Neuronal stem cell (in vitro differentiated cells): ENCODE results near the gene RGSL1.

Experiments used
- DNase-seq: peaks from one replicate; pipeline ENCODE4 v3.0.0-alpha.2; 2013; ENCODE audit warnings: low spot score
- H2AFZ ChIP-seq: one replicate; pipeline ENCODE4 v1.6.1; 2013; ENCODE audit warnings: mild to moderate bottlenecking, low read length, inconsistent platforms
- H2AK5ac ChIP-seq: 2 replicates; pipeline ENCODE4 v1.6.1; 2013; ENCODE audit warnings: low read depth, mild to moderate bottlenecking, inconsistent platforms, low read length, moderate library complexity, mixed read lengths
- H2BK120ac ChIP-seq: 2 replicates; pipeline ENCODE4 v1.6.1; 2013; ENCODE audit warnings: low read depth, mild to moderate bottlenecking, inconsistent platforms, low read length, moderate library complexity, mixed read lengths
- H2BK12ac ChIP-seq: one replicate; pipeline ENCODE4 v1.6.1; 2013; ENCODE audit warnings: low read length, inconsistent platforms
- H2BK15ac ChIP-seq: 2 replicates; pipeline ENCODE4 v1.6.1; 2013; ENCODE audit warnings: mild to moderate bottlenecking, low read length, inconsistent platforms, mixed read lengths
- H2BK5ac ChIP-seq: one replicate; pipeline ENCODE4 v1.6.1; 2013; ENCODE audit warnings: inconsistent platforms, mild to moderate bottlenecking, low read length, moderate library complexity
- H3K14ac ChIP-seq: one replicate; pipeline ENCODE4 v1.6.1; 2013; ENCODE audit warnings: low read length, inconsistent platforms
- H3K18ac ChIP-seq: 2 replicates; pipeline ENCODE4 v1.6.1; 2013; ENCODE audit warnings: low read length, inconsistent platforms
- H3K23ac ChIP-seq: 2 replicates; pipeline ENCODE4 v1.6.1; 2013; ENCODE audit warnings: low read depth, mild to moderate bottlenecking, mixed read lengths, low read length, inconsistent platforms; ENCODE audit not compliant: poor library complexity
- H3K27ac ChIP-seq: replicated peaks from 3 replicates; pipeline ENCODE4 v1.5.1; 2013; ENCODE audit warnings: low read length, inconsistent platforms
- H3K27me3 ChIP-seq, 3 experiments: 2 replicates each; pipeline ENCODE4 v1.6.1; 2013; ENCODE audit warnings: low read length in 3 of 3, mild to moderate bottlenecking in 2 of 3, inconsistent platforms in 1 of 3, low read depth in 1 of 3, mixed read lengths in 1 of 3, moderate library complexity in 1 of 3; ENCODE audit not compliant: control insufficient read depth in 3 of 3, insufficient read depth in 3 of 3
- H3K36me3 ChIP-seq, 2 donors: replicated peaks in 1 of 2; 2 replicates each; pipeline ENCODE4 v1.6.1; 2013; ENCODE audit warnings: low read length in 2 of 2; ENCODE audit not compliant: control insufficient read depth in 2 of 2, insufficient read depth in 2 of 2
- H3K4ac ChIP-seq: 2 replicates; pipeline ENCODE4 v1.6.1; 2013; ENCODE audit warnings: inconsistent platforms, mild to moderate bottlenecking, low read length, moderate library complexity
- H3K4me1 ChIP-seq, 2 donors: 1 replicate in 1 of 2; 2 replicates in 1 of 2; pipeline ENCODE4 v1.6.1; 2013; ENCODE audit warnings: low read length in 2 of 2, low read depth in 1 of 2; ENCODE audit not compliant: control insufficient read depth in 2 of 2, insufficient read depth in 1 of 2
- H3K4me2 ChIP-seq: one replicate; pipeline ENCODE4 v1.6.1; 2013; ENCODE audit warnings: mild to moderate bottlenecking, low read length, inconsistent platforms; ENCODE audit not compliant: insufficient read depth, poor library complexity, severe bottlenecking
- H3K4me3 ChIP-seq, 2 donors: 2 replicates each; pipeline ENCODE4 v1.5.1; 2013; ENCODE audit warnings: low read length in 2 of 2, mild to moderate bottlenecking in 2 of 2, inconsistent platforms in 1 of 2, moderate library complexity in 1 of 2
- H3K79me1 ChIP-seq: one replicate; pipeline ENCODE4 v1.6.1; 2013; ENCODE audit warnings: low read depth, mild to moderate bottlenecking, inconsistent platforms, low read length, moderate library complexity
- H3K9ac ChIP-seq: one replicate; pipeline ENCODE4 v1.6.1; 2013; ENCODE audit warnings: mild to moderate bottlenecking, low read depth, low read length, inconsistent platforms; ENCODE audit not compliant: poor library complexity
- H3K9me3 ChIP-seq, 2 donors: replicated peaks in 1 of 2; 2 replicates each; pipeline versions ENCODE3 to v1.6.1; 2013; ENCODE audit warnings: low read length in 2 of 2, mild to moderate bottlenecking in 2 of 2, inconsistent platforms in 1 of 2, low read depth in 1 of 2, mixed read lengths in 1 of 2, moderate library complexity in 1 of 2; ENCODE audit not compliant: control insufficient read depth in 2 of 2, insufficient read depth in 1 of 2
- H4K8ac ChIP-seq: one replicate; pipeline ENCODE4 v1.6.1; 2013; ENCODE audit warnings: low read depth, mild to moderate bottlenecking, inconsistent platforms, low read length, moderate library complexity
- H4K91ac ChIP-seq: one replicate; pipeline ENCODE4 v1.6.1; 2013; ENCODE audit warnings: low read length, low read depth, mild to moderate bottlenecking, inconsistent platforms; ENCODE audit not compliant: poor library complexity
- WGBS, 2 donors: extraction: QIAGEN DNeasy Blood & Tissue Kit; methylation state at CpG; one replicate each; pipeline ENCODE4 v1.1.7; 2013; ENCODE audit warnings: missing lambda C conversion rate in 2 of 2, mixed read lengths in 1 of 2; ENCODE audit not compliant: insufficient read length in 2 of 2, insufficient replicate concordance in 1 of 2; ENCODE audit errors: extremely low coverage in 2 of 2; 5-methylcytosine and 5-hydroxymethylcytosine counted together

The RGSL1 gene

GRCh38 chr1:182426442-182427430 is 23.2 kb upstream of the RGSL1 start:
- no peak overlapping the region for H2BK12ac ChIP-seq
- no peak overlapping the region for H2AFZ ChIP-seq
- no peak overlapping the region for H4K91ac ChIP-seq
- no peak overlapping the region for H3K18ac ChIP-seq
- DNase-seq = no peak
- H2AK5ac ChIP-seq = no peak overlapping the region
- H3K23ac ChIP-seq = no peak overlapping the region
- H3K36me3 ChIP-seq = no peaks in the 10 kb centered on the region
- H3K27ac ChIP-seq = no peak overlapping the region
- H2BK15ac ChIP-seq = no peak overlapping the region
- no peaks in the 10 kb centered on the region for H3K79me1 ChIP-seq
- H2BK120ac ChIP-seq = no peak overlapping the region
- no CpG with 5 or more reads among the region's 7 CpGs for WGBS, 2 donors
- no peak overlapping the region for H2BK5ac ChIP-seq
- H3K9me3 ChIP-seq = no peaks in the 10 kb centered on the region
- no peak overlapping the region for H3K14ac ChIP-seq
- no peak overlapping the region for H3K4me3 ChIP-seq
- peaks cover 0 to 5% (median 3%) of the 10 kb centered on the region in 3 experiments for H3K27me3 ChIP-seq
- H3K9ac ChIP-seq = no peak overlapping the region
- H3K4me1 ChIP-seq = peaks cover 0 to 5% of the 10 kb centered on the region in 2 donors
- H3K4me2 ChIP-seq = no peak overlapping the region
- no peak overlapping the region for H3K4ac ChIP-seq
- no peak overlapping the region for H4K8ac ChIP-seq

GRCh38 chr1:182428043-182428442 is 21.9 kb upstream of the RGSL1 start:
- WGBS, 2 donors = no CpG with 5 or more reads among the region's 2 CpGs
- Histone ChIP-seq H3K4me1 (peaks cover 0 to 5% of the 10 kb centered on the region in 2 donors), H2AFZ (no peak overlapping the region), H3K4me2 (no peak overlapping the region), H3K9ac (no peak overlapping the region), H3K18ac (no peak overlapping the region), H3K23ac (no peak overlapping the region), H3K79me1 (no peaks in the 10 kb centered on the region), H3K27me3 (peaks cover 0 to 5% (median 3%) of the 10 kb centered on the region in 3 experiments), H4K91ac (no peak overlapping the region), H2BK5ac (no peak overlapping the region), H3K9me3 (no peaks in the 10 kb centered on the region), H3K4ac (no peak overlapping the region), H2BK12ac (no peak overlapping the region), H3K4me3 (no peak overlapping the region), H3K14ac (no peak overlapping the region), H2BK15ac (no peak overlapping the region), H3K27ac (no peak overlapping the region), H4K8ac (no peak overlapping the region), H2AK5ac (no peak overlapping the region), H2BK120ac (no peak overlapping the region), H3K36me3 (no peaks in the 10 kb centered on the region)
- no peak for DNase-seq

DNA sequence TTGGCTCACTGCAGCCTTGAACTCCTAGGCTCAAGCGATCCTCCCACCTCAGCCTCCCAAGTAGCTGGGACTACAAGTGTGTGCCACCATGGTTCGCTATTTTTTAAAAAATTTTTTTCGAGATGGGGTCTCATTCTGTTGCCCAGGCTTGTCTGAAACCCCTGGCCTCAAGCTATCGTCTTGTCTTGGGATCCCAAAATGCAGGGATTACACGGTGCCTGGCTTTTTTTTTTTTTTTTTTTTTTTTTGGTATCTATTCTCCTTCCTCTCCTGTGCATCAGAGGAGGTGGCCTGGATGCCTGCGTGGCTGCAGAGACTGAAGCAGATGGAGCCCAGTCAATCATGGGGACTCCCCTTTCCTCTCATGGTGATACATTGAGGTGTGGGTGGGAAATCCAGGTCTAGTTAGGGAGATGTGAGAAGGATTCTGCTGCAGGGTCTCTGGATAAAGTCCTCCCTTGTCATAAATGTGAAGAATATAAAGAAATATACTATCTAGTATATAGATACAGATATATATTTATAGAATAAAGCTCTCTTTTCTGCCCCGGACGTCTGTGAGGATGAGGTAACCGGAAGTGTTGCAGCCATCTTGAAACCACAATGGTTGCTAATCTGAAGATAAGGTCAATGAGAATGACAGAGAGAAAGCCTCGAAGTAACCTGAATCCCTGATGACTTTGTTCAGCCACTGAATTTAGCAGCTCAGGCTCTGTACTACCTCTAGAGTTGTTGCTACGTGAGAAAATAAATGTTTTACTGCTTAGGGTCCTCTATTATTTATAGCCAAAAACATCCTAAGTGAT is 19.5 kb upstream of the RGSL1 start:
- no CpG with 5 or more reads among the region's 11 CpGs for WGBS, 2 donors
- H3K4me2 ChIP-seq = no peak overlapping the region
- no peak for DNase-seq
- peaks cover 0 to 5% of the 10 kb centered on the region in 2 donors for H3K4me1 ChIP-seq
- H2BK12ac ChIP-seq = no peak overlapping the region
- H3K23ac ChIP-seq = no peak overlapping the region
- no peak overlapping the region for H2AK5ac ChIP-seq
- no peak overlapping the region for H3K4ac ChIP-seq
- H2BK120ac ChIP-seq = no peak overlapping the region
- H3K9ac ChIP-seq = no peak overlapping the region
- H2BK15ac ChIP-seq = no peak overlapping the region
- peaks cover 0 to 5% (median 2%) of the 10 kb centered on the region in 3 experiments for H3K27me3 ChIP-seq
- H3K9me3 ChIP-seq = no peaks in the 10 kb centered on the region
- H2BK5ac ChIP-seq = no peak overlapping the region
- H3K14ac ChIP-seq = no peak overlapping the region
- no peak overlapping the region for H2AFZ ChIP-seq
- H3K18ac ChIP-seq = no peak overlapping the region
- H4K8ac ChIP-seq = no peak overlapping the region
- H4K91ac ChIP-seq = no peak overlapping the region
- H3K36me3 ChIP-seq = no peaks in the 10 kb centered on the region
- no peak overlapping the region for H3K4me3 ChIP-seq
- no peaks in the 10 kb centered on the region for H3K79me1 ChIP-seq
- H3K27ac ChIP-seq = no peak overlapping the region

- no peaks in the 10 kb centered on the region for H3K36me3 ChIP-seq
- no peak overlapping the region for H3K23ac ChIP-seq
- H2BK5ac ChIP-seq = no peak overlapping the region
- WGBS, 2 donors = no CpG with 5 or more reads among the region's 7 CpGs
- no peak overlapping the region for H3K4me2 ChIP-seq
- H2AFZ ChIP-seq = no peak overlapping the region
- H3K4me1 ChIP-seq = peaks cover 0 to 4% of the 10 kb centered on the region in 2 donors
- no peak for DNase-seq
- H4K91ac ChIP-seq = no peak overlapping the region
- no peak overlapping the region for H3K4me3 ChIP-seq
- H3K14ac ChIP-seq = no peak overlapping the region
- no peak overlapping the region for H3K9ac ChIP-seq
- H2BK15ac ChIP-seq = no peak overlapping the region
- H3K9me3 ChIP-seq = no peaks in the 10 kb centered on the region
- no peak overlapping the region for H2BK12ac ChIP-seq
- H2AK5ac ChIP-seq = no peak overlapping the region
- H3K18ac ChIP-seq = no peak overlapping the region
- H3K79me1 ChIP-seq = no peaks in the 10 kb centered on the region
- no peak overlapping the region for H2BK120ac ChIP-seq
- H3K4ac ChIP-seq = no peak overlapping the region
- H4K8ac ChIP-seq = no peak overlapping the region
- peaks cover 0 to 5% (median 2%) of the 10 kb centered on the region in 3 experiments for H3K27me3 ChIP-seq
- no peak overlapping the region for H3K27ac ChIP-seq
Measured at GRCh38 chr1:182431278-182431677, 18.7 kb upstream of the RGSL1 start.
